NCI-H2081 (cell line): ENCODE results near the gene GABBR2.

Experiments
- DNase-seq, 2 experiments: peaks; one replicate each; lab custom pipeline; 2025; lab: John Stamatoyannopoulos, UW

Gene GABBR2

GRCh38 chr9:98569491-98569890 is 139.2 kb downstream of the GABBR2 start:
- no peak for DNase-seq

GRCh38 chr9:98568909-98569469 is 139.7 kb downstream of the GABBR2 start:
- DNase-seq: no peak

- no peak for DNase-seq
Observed at GRCh38 chr9:98568234-98568908, 140.4 kb downstream of the GABBR2 start.

GRCh38 chr9:98567540-98568233 is 141.0 kb downstream of the GABBR2 start:
- no peak for DNase-seq

- no peak for DNase-seq
Observed at GRCh38 chr9:98565152-98566135, 143.3 kb downstream of the GABBR2 start.

GRCh38 chr9:98564714-98565113 is 144.0 kb downstream of the GABBR2 start:
- no peak for DNase-seq

- no peak for DNase-seq
Observed at GRCh38 chr9:98563988-98564387, 144.7 kb downstream of the GABBR2 start.

GRCh38 chr9:98563212-98563907 is 145.4 kb downstream of the GABBR2 start:
- no peak for DNase-seq

- DNase-seq: no peak
Observed at GRCh38 chr9:98559561-98559960, 149.2 kb downstream of the GABBR2 start.

GRCh38 chr9:98558575-98558974 is 150.2 kb downstream of the GABBR2 start:
- DNase-seq: no peak

GRCh38 chr9:98556511-98556910 is 152.2 kb downstream of the GABBR2 start:
- DNase-seq: no peak

- DNase-seq: no peak
Observed at GRCh38 chr9:98555651-98556465, 152.9 kb downstream of the GABBR2 start.

GRCh38 chr9:98554752-98555151 is 154.0 kb downstream of the GABBR2 start:
- DNase-seq: no peak

- no peak for DNase-seq
Observed at GRCh38 chr9:98552331-98552730, 156.4 kb downstream of the GABBR2 start.

GRCh38 chr9:98551511-98552286 is 157.0 kb downstream of the GABBR2 start:
- DNase-seq: no peak

GRCh38 chr9:98550206-98550820 is 158.4 kb downstream of the GABBR2 start:
- no peak for DNase-seq

GRCh38 chr9:98549401-98549800 is 159.3 kb downstream of the GABBR2 start:
- no peak for DNase-seq

GRCh38 chr9:98547606-98548005 is 161.1 kb downstream of the GABBR2 start:
- DNase-seq: no peak

GRCh38 chr9:98545021-98545420 is 163.7 kb downstream of the GABBR2 start:
- no peak for DNase-seq
